Daoy (cell line): ENCODE results near the gene NECTIN4. TPM values are rescaled to one million over a fixed set of nuclear protein-coding genes. Genes with fewer than 3 reads are reported as not detected.
"Not testable (repeated sequence)": the region's sequence is repeated elsewhere in the genome, so short reads cannot be mapped to it uniquely, and the experiment has no call there.

Experiments
- DNase-seq: peaks from one replicate; pipeline ENCODE4 v3.0.0-alpha.2; 2015; ENCODE audit warnings: low read depth
- total RNA-seq: library from RNA; depleted of rRNA; stranded (reverse); fragments of >200 nt; shearing (Covaris generic); gene quantifications from 2 replicates; pipeline ENCODE4 v1.2.3, GENCODE V29; 2014

NECTIN4 gene
- total RNA-seq, 1 experiment from 2014 or later, result 0.29 TPM

DNA sequence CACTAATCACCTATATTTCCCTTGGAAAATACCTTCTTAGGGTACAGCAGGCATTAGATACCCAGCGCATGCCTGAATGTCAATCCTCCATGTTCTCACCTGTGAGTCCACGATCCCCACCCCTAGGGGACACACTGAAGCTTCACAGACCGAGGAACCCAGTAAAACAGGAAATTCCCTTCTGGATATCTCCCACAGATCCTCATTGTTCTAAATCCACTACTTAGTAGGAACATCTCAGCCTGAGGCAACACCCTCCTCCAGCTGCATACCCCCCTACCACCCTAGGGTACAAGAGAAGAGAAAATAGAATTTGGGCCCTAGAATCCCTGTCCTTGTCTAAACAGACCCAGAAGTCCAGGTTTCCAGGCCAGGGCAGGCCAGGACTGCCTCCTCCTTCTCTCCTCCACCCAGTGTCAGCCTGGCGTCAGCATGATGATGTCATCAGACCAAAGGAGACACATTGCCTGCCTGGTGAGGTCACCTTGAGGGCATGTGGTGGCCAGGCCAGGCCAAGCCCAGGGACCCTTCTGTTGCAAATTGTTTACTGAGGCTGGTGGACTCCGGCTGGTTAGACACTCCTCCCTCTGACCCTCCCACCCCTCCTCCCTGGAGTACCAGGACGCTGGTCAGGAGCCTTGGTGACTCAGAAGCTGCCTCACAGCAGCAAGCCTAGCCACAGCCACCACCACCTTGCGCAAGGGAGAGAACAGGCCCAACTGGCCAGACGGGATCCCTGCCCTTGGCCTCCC lies 6.2 kb downstream of the NECTIN4 start:
- DNase-seq, result peak; percentile 90

DNA sequence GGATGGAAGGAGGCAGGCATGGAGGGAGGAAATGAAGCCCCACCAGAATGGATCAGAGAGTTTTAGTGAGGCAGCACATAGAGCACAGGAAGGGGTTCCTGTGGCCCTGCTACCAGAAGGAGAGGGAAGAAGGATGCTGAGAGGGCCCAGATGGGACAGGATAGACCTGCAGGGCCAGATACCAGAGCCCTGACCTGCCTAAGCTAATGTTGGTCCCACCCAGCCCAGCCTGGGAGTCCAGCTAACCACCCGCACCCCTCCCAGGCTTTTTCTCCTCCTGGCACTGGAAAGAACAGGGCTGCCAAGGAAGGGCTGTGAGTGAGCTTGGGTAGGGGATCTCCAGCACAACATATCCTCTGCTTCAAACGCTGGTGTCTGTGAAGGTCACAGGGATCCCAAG lies 6.9 kb downstream of the NECTIN4 start:
- DNase-seq, result no peak

GRCh38 chr1:161081519-161081918 lies 7.8 kb downstream of the NECTIN4 start:
- DNase-seq, result no peak

DNA sequence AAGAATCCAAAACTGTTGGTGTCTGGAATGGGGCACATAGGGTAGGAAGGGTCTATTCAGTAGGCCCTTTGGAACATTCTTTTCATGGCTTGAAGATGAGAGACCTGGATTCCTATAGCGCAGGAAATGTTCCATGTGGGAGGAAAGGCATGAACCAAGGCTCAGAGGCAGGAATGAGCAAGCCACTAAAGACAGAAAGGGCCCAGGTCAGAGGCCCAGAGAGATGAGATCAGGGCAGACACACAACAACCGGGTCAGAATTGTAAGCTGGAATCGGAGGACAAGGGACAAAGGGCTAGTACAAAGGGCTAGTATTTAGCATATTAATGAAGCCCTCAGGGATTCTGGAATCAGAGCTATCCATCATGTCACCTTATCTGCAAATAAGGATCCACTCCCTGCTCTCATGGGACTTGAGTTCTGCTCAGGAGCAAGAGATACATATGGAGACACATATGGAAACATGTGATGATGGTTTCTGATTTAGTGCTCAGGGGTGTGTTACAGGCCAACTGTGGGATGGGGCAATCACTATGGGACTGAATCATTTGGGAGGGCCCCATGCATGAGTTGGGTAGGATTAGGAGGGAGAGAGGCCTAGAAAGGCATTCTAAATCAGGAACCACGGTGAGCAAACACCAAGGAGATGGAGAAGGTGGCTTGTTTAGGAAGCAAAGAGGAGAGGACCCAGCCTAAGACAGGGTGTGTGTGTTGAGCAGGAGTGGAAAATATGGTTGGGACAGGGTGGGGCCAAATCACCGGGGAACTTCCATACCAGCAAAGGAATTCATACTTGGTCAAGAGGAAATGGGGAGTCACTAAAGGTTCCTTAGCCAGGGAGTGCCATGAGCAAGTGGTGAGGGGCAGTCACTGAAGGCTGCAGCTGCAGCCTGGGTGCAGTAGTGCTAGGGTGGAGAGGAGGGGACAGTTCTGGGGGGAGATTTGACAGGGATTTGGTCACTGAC lies 8.6 kb downstream of the NECTIN4 start:
- no peak for DNase-seq

DNA sequence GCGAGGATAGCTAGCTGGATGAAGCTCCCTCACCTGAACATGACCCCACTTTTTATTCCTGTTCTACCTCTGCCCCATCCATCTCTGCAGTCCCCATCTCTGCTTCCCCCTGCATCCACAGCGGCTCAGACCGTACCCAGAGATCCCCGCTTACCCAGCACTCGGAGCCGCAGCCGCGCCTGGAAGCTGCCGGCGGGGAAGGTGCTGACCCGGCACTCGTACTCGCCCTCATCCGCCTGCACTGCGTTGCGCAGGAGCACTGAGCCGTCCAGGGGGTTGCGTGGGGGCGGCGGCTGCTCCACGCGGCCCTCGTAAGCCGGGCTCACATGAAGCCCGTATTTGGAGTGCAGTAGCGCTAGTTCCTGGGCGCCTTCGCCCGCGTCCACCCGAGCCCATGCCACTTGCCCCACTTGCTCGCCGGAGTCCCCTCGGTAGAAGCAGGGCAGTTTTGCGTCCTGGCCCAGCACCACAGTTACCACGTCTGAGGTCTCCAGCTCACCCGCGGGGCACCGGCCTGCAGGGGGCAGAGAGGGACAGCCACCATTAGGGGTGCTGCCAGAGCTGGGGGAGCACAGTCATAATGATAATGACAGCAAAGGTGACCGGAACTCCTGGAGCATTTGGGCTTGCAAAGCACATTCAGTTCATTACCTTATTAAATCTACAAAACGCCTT lies 9.8 kb downstream of the NECTIN4 start:
- no peak for DNase-seq

- no peak for DNase-seq
These were observed 11.9 kb downstream of the NECTIN4 start for GRCh38 chr1:161077426-161077825.

DNA sequence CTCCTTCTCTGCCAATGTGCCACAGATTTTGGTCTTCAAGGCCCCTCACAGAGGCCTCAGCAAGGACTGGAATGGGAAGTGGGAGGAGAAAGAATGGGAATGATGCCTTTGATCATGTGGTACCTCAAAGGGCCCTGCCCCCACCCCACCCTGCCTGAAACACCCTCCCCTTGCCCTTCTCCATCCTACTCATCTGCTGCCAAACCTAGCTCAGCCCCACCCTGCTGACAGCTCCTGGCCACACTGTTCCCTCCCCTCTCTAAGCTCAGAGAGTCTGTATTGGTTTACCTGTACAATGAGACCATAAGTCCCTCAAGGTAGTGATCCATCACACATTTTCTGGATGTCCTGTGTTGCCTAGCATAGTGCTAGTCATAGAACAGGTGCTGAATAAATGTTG lies 12.9 kb downstream of the NECTIN4 start:
- DNase-seq, result no peak

DNA sequence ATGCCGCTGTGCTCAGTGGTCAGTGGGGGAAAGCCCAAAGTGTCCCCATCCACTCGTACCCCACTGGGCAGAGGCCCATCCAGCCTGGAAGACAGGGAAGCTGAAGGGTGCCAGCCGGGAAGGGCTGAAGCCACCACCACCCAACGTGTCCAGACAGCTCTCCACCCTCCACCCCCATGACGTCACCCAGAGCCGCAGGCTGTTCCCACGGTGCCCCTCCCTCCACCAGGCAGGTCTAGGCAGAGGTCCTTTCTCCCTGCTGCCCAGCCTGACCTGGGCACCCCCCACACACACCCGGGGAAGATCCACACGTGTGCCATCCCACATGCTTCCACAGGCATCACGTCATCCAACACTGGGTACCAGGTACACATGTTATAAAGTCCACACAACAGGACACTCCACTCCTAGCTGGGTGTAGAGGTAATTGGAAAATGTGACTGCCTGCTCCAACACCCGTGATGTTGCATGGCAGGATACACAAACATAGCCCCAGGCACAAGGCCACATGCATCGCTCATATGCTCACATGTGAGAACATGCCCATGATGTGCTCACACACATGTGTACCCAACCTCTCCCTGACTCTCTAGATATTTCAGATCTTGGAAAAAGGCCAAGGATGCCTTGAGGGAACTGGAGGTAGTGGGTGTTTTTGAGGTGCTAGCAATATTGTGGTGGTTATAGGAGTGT lies 14.5 kb downstream of the NECTIN4 start:
- peak; percentile 49 for DNase-seq

DNA sequence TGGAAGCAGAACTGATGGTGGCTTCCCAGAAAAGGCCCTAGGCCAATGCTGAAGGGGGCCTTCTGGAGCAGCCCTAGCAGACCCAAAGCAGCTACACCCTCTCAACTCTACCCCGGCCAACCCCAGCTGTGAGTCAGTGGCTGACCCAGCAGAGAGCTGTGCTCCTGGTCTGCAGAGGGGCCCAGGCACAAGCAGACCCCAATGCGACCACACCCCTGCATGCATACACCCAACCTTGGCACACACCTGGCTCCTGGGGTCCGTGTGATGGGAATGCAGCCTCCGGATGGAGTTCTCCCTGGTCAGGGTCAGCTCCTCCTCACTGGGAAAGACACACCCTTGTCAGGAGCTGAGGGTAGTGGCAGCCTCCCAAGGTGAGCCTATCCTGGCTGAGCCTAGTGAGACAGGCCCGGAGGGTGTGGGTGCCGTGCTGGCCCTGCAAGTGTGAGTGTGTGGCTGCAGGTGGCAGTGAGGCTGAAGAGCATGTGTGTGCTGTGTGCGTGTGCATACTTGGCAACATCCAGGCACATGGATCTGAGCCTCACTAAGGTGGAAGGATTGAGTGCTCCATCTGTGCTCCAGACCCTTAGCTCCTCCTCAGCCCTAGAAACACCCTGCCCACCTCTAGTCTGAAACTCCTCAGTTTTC lies 15.8 kb downstream of the NECTIN4 start:
- DNase-seq, result no peak

GRCh38 chr1:161072751-161073449 lies 16.5 kb downstream of the NECTIN4 start:
- no peak for DNase-seq

GRCh38 chr1:161071886-161072371 lies 17.4 kb downstream of the NECTIN4 start:
- DNase-seq, result peak; percentile 51

DNA sequence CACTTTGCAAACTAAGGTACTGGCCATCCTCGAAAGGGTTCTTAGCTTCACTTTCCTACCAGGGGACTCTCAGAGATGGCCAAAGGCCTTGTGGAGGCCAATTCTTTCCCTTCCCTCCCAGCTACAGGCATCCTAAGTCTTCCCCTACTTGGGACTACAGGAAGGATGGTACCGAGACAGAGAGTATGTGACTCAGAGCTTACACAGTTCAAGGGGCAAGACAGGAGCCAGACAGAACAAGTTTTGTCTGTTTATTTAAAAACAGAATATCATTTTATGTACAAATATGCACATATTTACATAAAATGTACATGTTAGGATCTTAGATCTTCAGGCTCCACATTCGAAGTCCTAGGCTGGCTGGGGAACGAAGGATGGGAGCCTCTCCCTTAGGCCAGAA lies 18.6 kb downstream of the NECTIN4 start:
- DNase-seq, result no peak

DNA sequence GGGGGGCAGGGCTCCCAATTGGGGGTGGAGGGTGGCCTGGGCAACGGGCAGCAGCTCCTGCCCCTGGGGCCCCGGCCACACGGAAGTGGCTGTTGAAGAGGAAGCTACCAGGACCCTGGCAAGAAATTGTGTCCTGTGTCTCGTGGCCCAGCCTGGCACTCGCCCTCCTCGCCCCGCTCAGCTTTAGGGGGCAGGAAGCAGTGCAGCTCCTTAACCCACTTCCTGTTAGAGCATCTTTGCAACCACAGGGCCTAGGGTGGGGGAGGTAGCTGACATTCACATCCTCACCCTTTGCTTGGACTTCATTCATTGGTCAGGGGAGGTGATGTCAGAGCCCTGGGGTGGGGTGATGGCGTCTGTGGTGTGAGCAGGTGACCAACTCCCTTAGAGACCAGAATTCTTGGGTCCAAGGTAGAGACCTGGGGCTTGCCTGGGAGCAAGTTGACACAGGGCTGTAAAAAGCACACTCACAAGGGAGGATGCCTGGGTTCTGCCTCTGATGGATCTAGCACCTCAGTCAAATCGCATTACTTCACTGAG lies 19.6 kb downstream of the NECTIN4 start, which contains the start of gene ARHGAP30:
Gene ARHGAP30 (minus strand): TSS at position 161 of the 540 bp plus-strand sequence. CDS start 267 bp downstream, outside the sequence.
- DNase-seq, result no peak

DNA sequence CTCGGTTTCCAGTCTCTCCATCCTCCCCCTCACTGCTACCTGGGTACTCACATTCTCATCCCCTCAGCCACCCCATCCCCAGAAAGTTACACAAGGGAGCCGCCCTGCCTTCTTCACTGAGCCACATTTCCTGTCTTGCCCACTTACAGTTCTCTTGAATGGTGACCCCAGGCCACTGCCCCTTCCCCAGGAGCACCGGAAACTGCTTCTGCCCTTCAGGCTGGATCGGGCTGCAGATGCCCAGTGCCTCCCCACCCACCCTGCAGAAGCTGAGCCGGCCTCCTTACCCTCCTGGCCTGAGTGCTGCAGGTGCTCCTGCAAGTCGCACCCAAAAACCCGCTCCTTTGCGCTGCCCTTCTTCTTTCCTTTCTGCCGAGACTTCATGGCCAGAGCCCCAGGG lies 20.1 kb downstream of the NECTIN4 start:
- DNase-seq, result no peak

GRCh38 chr1:161068306-161069234 lies 20.8 kb downstream of the NECTIN4 start:
- DNase-seq, result no peak

- no peak for DNase-seq
These were observed 22.7 kb downstream of the NECTIN4 start for GRCh38 chr1:161066694-161067093.

DNA sequence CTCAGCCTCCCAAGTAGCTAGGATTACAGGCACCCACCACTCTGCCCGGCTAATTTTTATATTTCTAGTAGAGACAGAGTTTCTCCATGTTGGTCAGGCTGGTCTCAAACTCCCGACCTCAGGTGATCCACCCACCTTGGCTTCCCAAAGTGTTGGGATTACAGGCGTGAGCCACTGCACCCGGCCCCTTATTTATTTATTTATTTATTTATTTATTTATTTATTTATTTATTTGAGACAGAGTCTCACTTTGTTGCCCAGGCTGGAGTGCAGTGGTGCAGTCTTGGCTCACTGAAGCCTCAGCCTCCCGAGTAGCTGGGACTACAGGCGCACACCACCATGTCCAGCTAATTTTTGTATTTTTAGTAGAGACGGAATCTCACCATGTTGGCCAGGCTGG lies 23.7 kb downstream of the NECTIN4 start:
- not testable (repeated sequence) for DNase-seq

DNA sequence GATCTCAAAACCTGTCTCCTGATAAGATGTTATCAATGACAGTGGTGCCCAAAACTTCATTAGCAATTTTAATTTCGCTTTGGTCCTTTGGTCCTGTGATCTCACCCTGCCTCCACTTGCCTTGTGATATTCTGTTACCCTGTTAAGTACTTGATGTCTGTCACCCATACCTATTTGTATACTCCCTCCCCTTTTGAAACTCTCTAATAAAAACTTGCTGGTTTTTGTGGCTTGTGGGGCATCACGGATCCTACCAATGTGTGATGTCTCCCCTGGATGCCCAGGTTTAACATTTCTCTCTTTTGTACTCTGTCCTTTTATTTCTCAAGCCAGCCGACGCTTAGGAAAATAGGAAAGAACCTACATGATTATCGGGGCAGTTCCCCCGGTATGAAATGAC lies 25.4 kb downstream of the NECTIN4 start:
- not testable (repeated sequence) for DNase-seq

DNA sequence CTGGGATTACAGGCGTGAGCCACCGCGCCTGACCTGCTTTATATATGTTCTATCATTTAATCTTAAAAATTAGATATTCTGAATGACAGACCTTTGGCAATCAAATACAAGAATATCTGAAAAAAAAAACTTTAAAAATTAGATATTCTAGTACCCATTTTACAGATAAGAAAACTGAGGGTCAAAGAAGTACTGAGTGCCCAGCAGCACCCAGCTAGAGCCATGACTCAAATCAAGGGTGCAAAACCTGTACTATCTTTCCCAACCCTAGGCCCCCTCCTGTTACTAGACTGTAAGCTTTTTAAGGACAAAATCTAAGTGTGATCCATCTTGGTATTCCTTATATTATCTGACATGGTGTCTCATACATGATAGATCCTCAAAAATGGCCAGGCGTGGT lies 27.9 kb downstream of the NECTIN4 start:
- DNase-seq, result no peak
